ENCODE data around the gene RSPO1. TPM values are rescaled to one million over a fixed set of nuclear protein-coding genes. Genes with fewer than 3 reads are reported as not detected.
A peak's percentile ranks its signal among the peaks of the same experiment; 100 is the strongest.
"Not testable (repeated sequence)": the region's sequence is repeated elsewhere in the genome, so short reads cannot be mapped to it uniquely, and the experiment has no call there.

The RSPO1 gene
- total RNA-seq = 10 to 100 TPM in 3 of 7 donors, 1 to 10 TPM in 3, under 1 TPM in 1; 0.23 to 21.4 (median 7.5) TPM
- 1 to 10 TPM in 1 of 2 donors, under 1 TPM in 1; 0.35 to 3.3 TPM for polyA plus RNA-seq
- long read RNA-seq, donor 1, transcript RSPO1-201 (7 exons, 2,621 nt) = major isoform, 7 of 17 reads
- long read RNA-seq, donor 1, partial matches to known transcripts = 2 of 17 reads
- long read RNA-seq, donor 1, other reads (novel, unspliced or antisense) = 7 of 17 reads
- long read RNA-seq, donor 2, partial matches to known transcripts = 0 of 3 reads
- long read RNA-seq, donor 2, other reads (novel, unspliced or antisense) = 0 of 3 reads
- long read RNA-seq, donor 3, transcript RSPO1-201 (7 exons, 2,621 nt) = major isoform, 24 of 34 reads
- long read RNA-seq, donor 3, partial matches to known transcripts = 5 of 34 reads
- long read RNA-seq, donor 3, other reads (novel, unspliced or antisense) = 4 of 34 reads

DNA sequence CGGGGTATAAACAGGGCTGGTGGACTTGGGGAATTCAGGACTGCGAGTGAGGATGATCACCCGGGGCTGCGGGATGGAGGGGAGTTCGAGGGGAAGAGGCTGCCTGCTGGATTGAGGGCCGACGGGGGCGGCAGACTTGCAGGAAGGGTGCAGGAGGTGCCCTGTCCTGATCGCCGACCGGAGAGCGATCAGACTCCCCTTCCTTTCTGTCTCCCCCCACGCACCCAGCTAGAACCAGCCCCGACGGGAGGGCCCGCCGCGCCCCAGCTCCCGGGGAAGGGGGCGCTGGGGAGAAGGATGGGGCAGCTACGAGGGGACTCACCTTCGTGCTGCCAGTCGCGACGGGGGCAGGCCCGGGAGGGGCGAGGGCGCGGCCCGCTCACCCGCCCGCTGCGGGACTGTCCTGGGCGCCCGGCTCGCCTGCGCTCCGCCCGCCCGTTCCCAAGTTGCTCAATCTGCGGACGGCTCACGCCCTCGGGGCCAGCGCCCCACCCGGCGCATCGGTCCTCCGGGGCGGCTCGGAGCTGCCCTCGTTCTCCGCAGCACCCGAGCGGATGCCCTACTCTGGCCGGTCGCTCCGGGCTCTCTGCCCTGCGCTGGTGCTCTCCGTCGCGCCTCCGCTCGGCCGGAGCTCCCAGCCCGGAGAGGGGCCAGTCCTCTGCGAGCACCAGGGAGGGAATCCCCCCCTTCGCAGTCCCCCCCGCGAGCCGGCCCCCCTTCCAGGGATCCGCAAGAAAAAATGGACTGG, at the start of gene RSPO1:
TSS of gene RSPO1 (minus strand) at position 649 of the 748 bp plus-strand sequence. CDS start 5,231 bp downstream, outside the sequence.
- Histone ChIP-seq H3K4me3 (peak within 1 kb of the TSS; percentile 47), H3K27me3 (no peaks in the 10 kb centered on the region), H3K27ac (no peak within 1 kb of the TSS), H3K4me1 (ENCODE audit: insufficient read depth) (no peaks in the 10 kb centered on the region), H3K9me3 (no peaks in the 10 kb centered on the region), H3K36me3 (no peaks in the 10 kb centered on the region)
- peak in 4 of 5 donors; percentile 19 to 45 (median 25) for DNase-seq
- 0 to 1% (median 1%) methylated on average over 49 to 71 of the region's 72 CpGs for WGBS, 3 donors
- TF ChIP-seq POLR2A (IDR thresholded peaks at IDR 0.05) (no peak), EP300 (IDR thresholded peaks at IDR 0.05) (no peak), CTCF (IDR thresholded peaks at IDR 0.05) (no peak)
- intact Hi-C loops (cut with DNase I) = no loop called here

DNA sequence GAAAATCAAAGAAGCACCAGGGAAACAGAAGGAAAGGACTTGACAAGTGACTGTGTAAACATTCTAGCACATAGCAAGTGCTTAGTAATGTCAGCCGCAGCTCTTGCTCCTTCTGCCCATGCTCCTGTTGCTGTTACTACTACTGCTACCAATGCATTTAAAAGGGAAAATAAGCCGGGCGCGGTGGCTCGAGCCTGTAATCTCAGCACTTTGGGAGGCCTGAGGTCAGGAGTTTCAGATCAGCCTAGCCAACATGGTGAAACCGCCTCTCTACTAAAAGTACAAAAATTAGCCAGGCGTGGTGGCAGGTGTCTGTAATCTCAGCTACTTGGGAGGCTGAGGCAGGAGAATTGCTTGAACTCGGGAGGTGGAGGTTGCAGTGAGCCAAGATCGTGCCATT, 49.5 kb upstream of the RSPO1 start:
- 87 to 91% (median 89%) methylated on average over 9 of the region's 9 CpGs for WGBS, 3 donors
- intact Hi-C loops (cut with DNase I) = loop anchor here in 3 of 4 donors (5.0 to 10.0 kb wide), 3 partner anchors 79 to 232 kb away; no protein-coding TSS in a partner anchor
- not testable (repeated sequence) for H3K4me3 ChIP-seq; DNase-seq; H3K27ac ChIP-seq; H3K4me1 ChIP-seq (ENCODE audit: insufficient read depth); H3K36me3 ChIP-seq; H3K27me3 ChIP-seq; H3K9me3 ChIP-seq

DNA sequence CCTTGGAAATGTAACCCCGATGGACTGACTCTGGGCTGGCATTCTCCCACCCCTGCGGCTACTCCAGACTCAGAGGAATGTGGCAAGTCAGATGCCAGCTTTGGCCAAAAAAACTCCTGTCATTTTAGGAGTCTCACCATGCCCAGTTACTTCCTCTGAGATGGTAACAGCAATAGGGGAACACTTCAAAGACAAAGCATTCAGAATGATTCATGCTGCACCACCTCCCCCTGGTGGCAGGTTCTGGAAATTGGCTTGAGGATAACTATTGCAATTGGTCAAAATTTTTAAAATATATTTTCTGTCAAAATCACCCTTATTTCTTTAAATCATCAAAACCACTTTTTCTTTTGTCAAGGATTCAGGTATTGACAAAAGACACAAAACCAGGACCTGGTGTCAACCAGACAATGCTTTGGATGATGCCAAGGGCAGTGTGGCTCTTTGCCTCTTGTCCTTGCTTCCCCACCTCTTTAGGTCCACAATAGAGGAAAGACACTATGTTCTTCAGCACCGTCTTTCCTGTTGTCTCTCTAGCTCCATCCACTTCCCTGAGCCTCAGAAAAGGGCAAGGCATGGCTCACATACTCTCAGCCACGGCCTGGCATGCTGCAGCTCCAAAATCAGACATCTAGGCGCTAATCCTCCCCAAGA, 47.8 kb upstream of the RSPO1 start:
- 61 to 69% (median 68%) methylated on average over 5 of the region's 5 CpGs for WGBS, 3 donors
- TF ChIP-seq POLR2A (IDR thresholded peaks at IDR 0.05) (no peak), CTCF (IDR thresholded peaks at IDR 0.05) (peak; percentile 59 to 82 (median 77))
- no peaks in the 10 kb centered on the region for H3K4me1 ChIP-seq (ENCODE audit: insufficient read depth)
- H3K27ac ChIP-seq = no peak overlapping the region
- DNase-seq = peak; percentile 55 to 79 (median 74)
- H3K27me3 ChIP-seq = no peaks in the 10 kb centered on the region
- H3K36me3 ChIP-seq = no peaks in the 10 kb centered on the region
- no peak overlapping the region for H3K4me3 ChIP-seq
- intact Hi-C loops (cut with DNase I) = loop anchor here in 3 of 4 donors (5.0 to 10.0 kb wide), 3 partner anchors 78 to 230 kb away; no protein-coding TSS in a partner anchor
- no peaks in the 10 kb centered on the region for H3K9me3 ChIP-seq

GRCh38 chr1:37680933-37681332, 46.2 kb upstream of the RSPO1 start:
- TF ChIP-seq EP300 (IDR thresholded peaks at IDR 0.05) (no peak), POLR2A (IDR thresholded peaks at IDR 0.05) (no peak), CTCF (IDR thresholded peaks at IDR 0.05) (no peak)
- H3K36me3 ChIP-seq = no peaks in the 10 kb centered on the region
- intact Hi-C loops (cut with DNase I) = loop anchor here in 3 of 4 donors (5.0 to 10.0 kb wide), 3 partner anchors 76 to 229 kb away; no protein-coding TSS in a partner anchor
- WGBS, 3 donors = 71 to 78% (median 77%) methylated on average over 3 of the region's 3 CpGs
- H3K27me3 ChIP-seq = no peaks in the 10 kb centered on the region
- no peaks in the 10 kb centered on the region for H3K9me3 ChIP-seq
- DNase-seq = no peak
- no peak overlapping the region for H3K27ac ChIP-seq
- H3K4me1 ChIP-seq (ENCODE audit: insufficient read depth) = peaks cover 3% of the 10 kb centered on the region
- no peak overlapping the region for H3K4me3 ChIP-seq

Measured in ovary (tissue), 10 donors.